Esophagus muscularis mucosa (tissue), 4 donors: ENCODE measurements around the gene DDAH1.

ENCODE experiments used
- CTCF ChIP-seq, 3 experiments: fragments of 200-600 bp in 2 of 3; fragments of 450-650 bp in 1 of 3; sonication (generic) in 2 of 3; IDR thresholded peaks; one replicate each; pipeline ENCODE4 v1.5.1; 2017 to 2019; ENCODE audit warnings: antibody characterized with exemption in 3 of 3, mild to moderate bottlenecking in 2 of 3, moderate library complexity in 1 of 3
- EP300 ChIP-seq: sonication (generic); formaldehyde crosslinking; IDR thresholded peaks from one replicate; pipeline ENCODE4 v1.6.1; 2017; ENCODE audit warnings: antibody characterized with exemption
- POLR2AphosphoS5 ChIP-seq, 2 donors: sonication (generic); formaldehyde crosslinking; IDR thresholded peaks; one replicate each; pipeline ENCODE4 v1.6.1; 2017; ENCODE audit warnings: antibody characterized with exemption in 2 of 2

GRCh38 chr1:85461216-85461918, 3.6 kb downstream of the DDAH1 start:
- TF ChIP-seq CTCF (IDR thresholded peaks at IDR 0.05): no peak
- TF ChIP-seq EP300: no peak
- TF ChIP-seq POLR2AphosphoS5 (IDR thresholded peaks at IDR 0.05): no peak
